ENCODE results near the gene LYST. TPM values are rescaled to one million over a fixed set of nuclear protein-coding genes. Genes with fewer than 3 reads are reported as not detected.

LYST gene
- total RNA-seq, 2 experiments from 2014 or later: 24.7 to 26.8 TPM

GRCh38 chr1:235614442-235614954 lies 252.2 kb downstream of the LYST start:
- H3K27me3 Mint-ChIP-seq: peaks cover 6% of the 10 kb centered on the region
- H3K9me3 Mint-ChIP-seq: no peaks in the 10 kb centered on the region
- no peak for DNase-seq
- no peaks in the 10 kb centered on the region for H3K4me1 Mint-ChIP-seq
- H3K36me3 Mint-ChIP-seq (ENCODE audit: low read depth): no peaks in the 10 kb centered on the region
- ChIA-PET POLR2A (no interaction called here), CTCF (interaction anchor here (1.3 to 1.9 kb wide), 3 partner anchors 8 to 40 kb away, joined by 3 to 8 read pairs (median 4); no protein-coding TSS in a partner anchor)
- H3K27ac Mint-ChIP-seq: no peak overlapping the region
- H3K4me3 Mint-ChIP-seq: no peak overlapping the region

- H3K4me3 Mint-ChIP-seq: no peak overlapping the region
- ChIA-PET POLR2A (no interaction called here), CTCF (interaction anchor here (0.9 to 1.9 kb wide), 3 partner anchors 8 to 39 kb away, joined by 3 to 8 read pairs (median 4); no protein-coding TSS in a partner anchor)
- no peak overlapping the region for H3K27ac Mint-ChIP-seq
- H3K4me1 Mint-ChIP-seq: no peaks in the 10 kb centered on the region
- H3K9me3 Mint-ChIP-seq: no peaks in the 10 kb centered on the region
- no peak for DNase-seq
- H3K27me3 Mint-ChIP-seq: peaks cover 6% of the 10 kb centered on the region
- H3K36me3 Mint-ChIP-seq (ENCODE audit: low read depth): no peaks in the 10 kb centered on the region
Observed at GRCh38 chr1:235613602-235614001, 253.1 kb downstream of the LYST start.

- Mint-ChIP-seq H3K4me3 (no peak overlapping the region), H3K27ac (no peak overlapping the region), H3K36me3 (ENCODE audit: low read depth) (no peaks in the 10 kb centered on the region), H3K4me1 (no peaks in the 10 kb centered on the region), H3K9me3 (no peaks in the 10 kb centered on the region), H3K27me3 (peaks cover 3% of the 10 kb centered on the region)
- ChIA-PET CTCF (interaction anchor here (0.9 to 1.9 kb wide), 2 partner anchors 9 to 12 kb away, joined by 4 to 8 read pairs; no protein-coding TSS in a partner anchor), POLR2A (no interaction called here)
- DNase-seq: no peak
Observed at GRCh38 chr1:235612761-235613160, 253.9 kb downstream of the LYST start.

Small RNAs within 50 kb of the gene (microRNA-seq; reads per million reads assigned to microRNA genes)
- 4.4 reads per million, percentile 24 among the genes with 10 or more reads in this experiment for gene MIR1537 (ENCODE audit: borderline microRNAs expressed, borderline replicate concordance)

Other genes starting within 250 kb of the LYST start
- gene GNG4, start 217.1 kb downstream of the LYST start, total RNA-seq: under 1 TPM; 0.37 to 0.42 TPM
- under 1 TPM in 1 of 2 experiments, not detected in 1; 0.08 TPM for gene NID1, start 198.2 kb upstream of the LYST start, total RNA-seq

Data from activated CD4-positive, alpha-beta T cell treated with anti-CD3 and anti-CD28 coated beads, Interleukin-2, amount 10 ng/mL, durations not matched to agents 7 days and 5 days (primary cell).